Trophoblast cell (in vitro differentiated cells and primary cell): ENCODE data around the gene MITF.

ENCODE experiments used
- DNase-seq, 2 donors: peaks; one replicate each; pipeline ENCODE4 v3.0.0-alpha.2; 2016
- H2AFZ ChIP-seq: 2 replicates; pipeline ENCODE4 v1.6.1; 2013; ENCODE audit warnings: low read length, moderate library complexity, mild to moderate bottlenecking; ENCODE audit not compliant: insufficient read depth, poor library complexity
- H2AK5ac ChIP-seq: 2 replicates; pipeline ENCODE4 v1.6.1; 2013; ENCODE audit warnings: mild to moderate bottlenecking, low read length
- H2BK120ac ChIP-seq: 2 replicates; pipeline ENCODE4 v1.6.1; 2013; ENCODE audit warnings: low read length, mild to moderate bottlenecking, moderate library complexity; ENCODE audit not compliant: insufficient read depth, poor library complexity
- H2BK12ac ChIP-seq: 2 replicates; pipeline ENCODE4 v1.6.1; 2013; ENCODE audit warnings: mild to moderate bottlenecking, low read length, moderate library complexity
- H2BK5ac ChIP-seq: 2 replicates; pipeline ENCODE4 v1.6.1; 2013; ENCODE audit warnings: low read length, low read depth, moderate library complexity, mild to moderate bottlenecking; ENCODE audit not compliant: poor library complexity
- H3K14ac ChIP-seq: 2 replicates; pipeline ENCODE4 v1.6.1; 2013; ENCODE audit warnings: mild to moderate bottlenecking, low read length
- H3K18ac ChIP-seq: 2 replicates; pipeline ENCODE4 v1.6.1; 2013; ENCODE audit warnings: mild to moderate bottlenecking, low read length
- H3K23ac ChIP-seq: 2 replicates; pipeline ENCODE4 v1.6.1; 2013; ENCODE audit warnings: low read length
- H3K27ac ChIP-seq: 2 replicates; pipeline ENCODE4 v1.5.1; 2013; ENCODE audit warnings: low read depth, mild to moderate bottlenecking, inconsistent platforms, low read length, moderate library complexity
- H3K27me3 ChIP-seq: 2 replicates; pipeline ENCODE4 v1.6.1; 2013; ENCODE audit warnings: inconsistent platforms, mild to moderate bottlenecking, low read length, moderate library complexity; ENCODE audit not compliant: insufficient read depth
- H3K36me3 ChIP-seq, 2 experiments: 1 replicate in 1 of 2; 2 replicates in 1 of 2; pipeline ENCODE4 v1.6.1; 2013; ENCODE audit warnings: low read length in 2 of 2, mild to moderate bottlenecking in 2 of 2, moderate library complexity in 1 of 2; ENCODE audit not compliant: insufficient read depth in 2 of 2, control insufficient read depth in 1 of 2
- H3K4ac ChIP-seq: 2 replicates; pipeline ENCODE4 v1.6.1; 2013; ENCODE audit warnings: low read depth, mild to moderate bottlenecking, low read length, moderate library complexity
- H3K4me1 ChIP-seq, 2 experiments: 1 replicate in 1 of 2; 2 replicates in 1 of 2; pipeline ENCODE4 v1.6.1; 2013; ENCODE audit warnings: low read length in 2 of 2, mild to moderate bottlenecking in 2 of 2, moderate library complexity in 1 of 2; ENCODE audit not compliant: insufficient read depth in 2 of 2, control insufficient read depth in 1 of 2
- H3K4me2 ChIP-seq: 2 replicates; pipeline ENCODE4 v1.6.1; 2013; ENCODE audit warnings: inconsistent platforms, mild to moderate bottlenecking, low read length, moderate library complexity
- H3K4me3 ChIP-seq: 2 replicates; pipeline ENCODE4 v1.5.1; 2013; ENCODE audit warnings: mild to moderate bottlenecking, low read depth, low read length, inconsistent platforms
- H3K79me1 ChIP-seq: one replicate; pipeline ENCODE4 v1.6.1; 2013; ENCODE audit warnings: low read length
- H3K79me2 ChIP-seq: 2 replicates; pipeline ENCODE4 v1.6.1; 2013; ENCODE audit warnings: low read length, mild to moderate bottlenecking; ENCODE audit not compliant: control insufficient read depth, insufficient read depth, poor library complexity
- H3K9ac ChIP-seq: 2 replicates; pipeline ENCODE4 v1.6.1; 2013; ENCODE audit warnings: mild to moderate bottlenecking, low read length
- H3K9me3 ChIP-seq: 2 replicates; pipeline ENCODE4 v1.6.1; 2013; ENCODE audit warnings: low read depth, mild to moderate bottlenecking, control low read depth, inconsistent platforms, low read length; ENCODE audit not compliant: insufficient read depth
- H4K12ac ChIP-seq: 2 replicates; pipeline ENCODE4 v1.6.1; 2013; ENCODE audit warnings: low read depth, mild to moderate bottlenecking, low read length, moderate library complexity
- H4K8ac ChIP-seq: 2 replicates; pipeline ENCODE4 v1.6.1; 2013; ENCODE audit warnings: low read depth, mild to moderate bottlenecking, low read length, moderate library complexity
- H4K91ac ChIP-seq: one replicate; pipeline ENCODE4 v1.6.1; 2013; ENCODE audit warnings: low read depth, mild to moderate bottlenecking, low read length, moderate library complexity
- WGBS: extraction: QIAGEN DNeasy Blood & Tissue Kit; methylation state at CpG from one replicate; pipeline ENCODE4 v1.1.7; 2013; ENCODE audit warnings: missing lambda C conversion rate; ENCODE audit not compliant: insufficient read length, insufficient coverage; ENCODE audit errors: extremely low coverage; 5-methylcytosine and 5-hydroxymethylcytosine counted together

The MITF gene

DNA sequence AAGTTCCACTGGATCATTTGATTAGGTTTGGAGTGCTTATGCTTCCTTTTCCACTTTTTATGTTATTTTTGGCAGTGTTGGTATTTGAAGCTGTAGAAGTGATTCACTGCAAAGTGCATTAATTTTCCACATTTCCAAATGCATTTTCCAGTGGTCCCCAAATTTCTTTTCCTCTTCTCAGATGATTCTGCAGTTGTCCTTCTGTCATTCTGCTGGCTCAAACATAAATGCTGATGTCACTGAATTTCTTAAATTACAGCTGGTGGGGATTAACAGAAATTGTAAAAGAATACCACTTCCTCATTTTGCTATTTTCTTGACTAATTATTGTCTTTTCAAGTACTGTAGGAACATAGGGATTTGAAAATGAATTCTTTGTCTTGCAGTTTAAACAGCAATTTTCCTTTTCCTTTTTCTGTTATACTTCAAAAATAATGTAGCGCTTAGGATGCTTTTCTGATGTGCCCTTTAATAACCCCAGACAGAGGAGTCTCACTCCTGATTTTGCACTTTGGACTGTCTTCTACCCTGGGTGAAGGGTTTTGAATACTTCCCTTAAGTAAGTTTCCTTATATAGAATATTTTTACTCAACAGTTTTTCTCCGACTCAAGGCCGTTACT, 25.0 kb downstream of the MITF start:
- Histone ChIP-seq H3K27ac (no peak overlapping the region), H3K79me2 (no peaks in the 10 kb centered on the region), H2BK120ac (no peak overlapping the region), H3K36me3 (no peaks in the 10 kb centered on the region), H3K18ac (no peak overlapping the region), H2BK12ac (no peak overlapping the region), H4K91ac (no peak overlapping the region), H3K14ac (no peak overlapping the region), H3K27me3 (no peaks in the 10 kb centered on the region), H4K8ac (no peak overlapping the region), H2AK5ac (no peak overlapping the region), H2BK5ac (no peak overlapping the region), H3K4me3 (no peak overlapping the region), H3K4me1 (peaks cover 4 to 5% of the 10 kb centered on the region in 2 experiments), H3K9ac (no peak overlapping the region), H4K12ac (no peak overlapping the region), H2AFZ (no peak overlapping the region), H3K9me3 (no peaks in the 10 kb centered on the region), H3K4me2 (no peak overlapping the region), H3K23ac (no peak overlapping the region), H3K4ac (no peak overlapping the region), H3K79me1 (peaks cover 4% of the 10 kb centered on the region)
- no CpG with 5 or more reads among the region's 3 CpGs for WGBS
- DNase-seq, result no peak

DNA sequence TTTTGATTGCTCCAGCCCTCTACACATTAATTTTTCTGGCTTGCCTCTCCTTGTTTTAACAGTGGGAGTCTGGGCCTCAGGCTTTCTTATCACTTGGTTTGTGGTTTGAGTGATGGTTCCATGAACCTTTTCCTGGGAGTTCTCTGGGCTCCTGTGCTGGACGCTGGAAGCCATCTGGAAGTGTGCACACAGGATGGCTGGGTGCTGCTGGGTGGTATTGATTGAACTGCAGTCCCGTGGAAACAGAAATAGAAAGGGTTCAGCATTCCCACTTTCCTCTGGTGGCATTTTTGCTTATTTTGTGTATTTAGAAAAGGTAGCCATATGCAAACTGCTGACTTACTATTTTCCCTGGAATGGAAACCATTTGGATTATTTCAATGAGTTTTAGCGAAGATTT, 25.6 kb downstream of the MITF start:
- no peaks in the 10 kb centered on the region for H3K9me3 ChIP-seq
- H3K36me3 ChIP-seq, result no peaks in the 10 kb centered on the region
- no peaks in the 10 kb centered on the region for H3K27me3 ChIP-seq
- H3K4me2 ChIP-seq, result no peak overlapping the region
- no peak overlapping the region for H4K8ac ChIP-seq
- H2AFZ ChIP-seq, result no peak overlapping the region
- no peak overlapping the region for H3K4ac ChIP-seq
- H3K4me1 ChIP-seq, result peaks cover 5 to 7% of the 10 kb centered on the region in 2 experiments
- H4K91ac ChIP-seq, result no peak overlapping the region
- H2BK5ac ChIP-seq, result no peak overlapping the region
- H3K79me2 ChIP-seq, result no peaks in the 10 kb centered on the region
- DNase-seq, result no peak
- H2BK12ac ChIP-seq, result peak overlapping the region; percentile 38
- no peak overlapping the region for H2AK5ac ChIP-seq
- no CpG with 5 or more reads among the region's 3 CpGs for WGBS
- H3K4me3 ChIP-seq, result no peak overlapping the region
- no peak overlapping the region for H4K12ac ChIP-seq
- H3K23ac ChIP-seq, result no peak overlapping the region
- no peak overlapping the region for H3K27ac ChIP-seq
- H3K79me1 ChIP-seq, result peaks cover 7% of the 10 kb centered on the region
- no peak overlapping the region for H3K14ac ChIP-seq
- no peak overlapping the region for H3K9ac ChIP-seq
- no peak overlapping the region for H3K18ac ChIP-seq
- no peak overlapping the region for H2BK120ac ChIP-seq

DNA sequence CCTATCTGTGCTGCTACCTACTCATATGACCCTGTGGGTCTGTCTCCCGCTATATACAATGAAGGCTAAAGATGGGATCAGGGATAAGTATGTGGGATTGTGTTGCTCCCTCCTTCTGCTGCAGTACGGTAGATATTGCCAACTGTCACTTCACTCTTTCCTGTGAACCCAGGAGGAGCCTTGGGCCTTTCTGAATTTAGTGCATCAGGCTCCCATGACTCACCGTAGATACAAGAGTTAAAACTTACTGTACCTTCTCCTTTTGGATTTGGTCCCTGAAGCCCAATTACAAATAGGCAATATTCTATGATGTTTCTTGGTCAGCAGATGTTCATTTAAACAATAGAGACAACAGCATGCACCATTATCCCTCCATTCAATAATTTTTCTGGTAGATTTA, 27.4 kb downstream of the MITF start:
- Histone ChIP-seq H4K8ac (no peak overlapping the region), H3K9me3 (no peaks in the 10 kb centered on the region), H3K36me3 (no peaks in the 10 kb centered on the region), H3K9ac (no peak overlapping the region), H3K4me1 (peaks cover 5 to 7% of the 10 kb centered on the region in 2 experiments), H4K91ac (no peak overlapping the region), H3K4me3 (no peak overlapping the region), H3K4me2 (no peak overlapping the region), H3K79me2 (no peaks in the 10 kb centered on the region), H2BK120ac (no peak overlapping the region), H2BK12ac (no peak overlapping the region), H3K79me1 (peaks cover 5% of the 10 kb centered on the region), H2BK5ac (no peak overlapping the region), H3K27me3 (no peaks in the 10 kb centered on the region), H4K12ac (no peak overlapping the region), H3K18ac (no peak overlapping the region), H3K23ac (no peak overlapping the region), H3K27ac (no peak overlapping the region), H3K4ac (no peak overlapping the region), H2AK5ac (no peak overlapping the region), H3K14ac (no peak overlapping the region), H2AFZ (no peak overlapping the region)
- DNase-seq, result no peak
- no CpG with 5 or more reads among the region's 3 CpGs for WGBS

DNA sequence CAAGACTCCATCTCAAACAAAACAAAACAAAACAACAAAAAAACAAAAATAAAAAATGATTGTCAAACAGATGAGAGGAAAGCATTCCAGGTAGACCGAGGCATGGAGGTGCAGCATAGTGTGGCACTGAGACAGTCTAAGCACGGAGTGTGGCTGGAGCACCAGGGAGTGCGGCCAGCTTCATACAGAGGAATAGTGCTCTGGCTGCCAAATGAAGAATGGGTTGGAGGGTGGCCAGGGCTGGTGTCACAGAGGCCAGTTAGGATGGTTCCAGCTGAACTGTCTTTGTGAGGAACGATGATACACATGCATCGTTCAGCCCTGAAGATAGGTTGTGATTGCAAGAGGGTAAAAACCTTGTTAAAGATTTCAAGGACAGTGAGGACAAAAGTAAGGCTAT, 28.3 kb downstream of the MITF start:
- WGBS, result no CpG with 5 or more reads among the region's 5 CpGs
- Histone ChIP-seq H4K12ac (no peak overlapping the region), H3K14ac (no peak overlapping the region), H3K9me3 (no peaks in the 10 kb centered on the region), H4K91ac (no peak overlapping the region), H3K79me2 (no peaks in the 10 kb centered on the region), H3K4me3 (no peak overlapping the region), H2BK5ac (no peak overlapping the region), H2BK120ac (no peak overlapping the region), H2AFZ (no peak overlapping the region), H3K9ac (no peak overlapping the region), H2BK12ac (no peak overlapping the region), H3K27me3 (no peaks in the 10 kb centered on the region), H3K18ac (no peak overlapping the region), H3K4ac (no peak overlapping the region), H2AK5ac (no peak overlapping the region), H4K8ac (no peak overlapping the region), H3K23ac (no peak overlapping the region), H3K27ac (no peak overlapping the region), H3K79me1 (peaks cover 5% of the 10 kb centered on the region), H3K4me1 (peaks cover 5 to 7% of the 10 kb centered on the region in 2 experiments), H3K36me3 (no peaks in the 10 kb centered on the region), H3K4me2 (no peak overlapping the region)
- no peak for DNase-seq
